OCI-LY7 (cell line): ENCODE results near the gene PRKN. TPM values are rescaled to one million over a fixed set of nuclear protein-coding genes. Genes with fewer than 3 reads are reported as not detected.

Experiments used
- BruUV-seq: library from RNA; stranded (reverse); fragments of 400-500 nt; replicated peaks from 2 replicates; lab custom pipeline; 2021; lab: Mats Ljungman, UMichigan
- CTCF ChIA-PET: fragments of 300-600 bp; sonication (Branson Sonifier 250); formaldehyde crosslinking; loops from one replicate; lab custom pipeline; 2022; ENCODE audit warnings: antibody characterized with exemption; ENCODE audit not compliant: unreplicated experiment; lab: Charles Lee
- POLR2A ChIA-PET: fragments of 300-600 bp; sonication (Branson Sonifier 250); formaldehyde crosslinking; loops from one replicate; lab custom pipeline; 2022; ENCODE audit warnings: antibody characterized with exemption; lab: Charles Lee
- DNase-seq: peaks from one replicate; pipeline ENCODE4 v3.0.0-alpha.2; 2015; ENCODE audit warnings: low spot score
- H2AFZ ChIP-seq: fragments of 200-600 bp; sonication (generic), shearing (Covaris generic); 2 replicates; pipeline ENCODE4 v1.6.1; 2014; ENCODE audit warnings: mild to moderate bottlenecking, antibody characterized with exemption, low read length, moderate library complexity
- H3K27ac ChIP-seq: fragments of 200-600 bp; sonication (generic); 2 replicates; pipeline ENCODE4 v1.5.1; 2014; ENCODE audit warnings: mixed run types, low read depth, mild to moderate bottlenecking, moderate library complexity, low read length, inconsistent platforms; ENCODE audit not compliant: poor library complexity, severe bottlenecking
- H3K36me3 ChIP-seq: fragments of 200-600 bp; sonication (generic); 2 replicates; pipeline ENCODE4 v1.6.1; 2014; ENCODE audit warnings: mild to moderate bottlenecking, antibody characterized with exemption, low read length, moderate library complexity, mixed read lengths; ENCODE audit not compliant: insufficient read depth
- H3K4me1 ChIP-seq: fragments of 200-600 bp; sonication (generic); 2 replicates; pipeline ENCODE4 v1.5.1; 2014; ENCODE audit warnings: mild to moderate bottlenecking, low read length; ENCODE audit not compliant: insufficient read depth, poor library complexity, severe bottlenecking
- H3K4me2 ChIP-seq: fragments of 200-600 bp; sonication (generic); 2 replicates; pipeline ENCODE4 v1.6.1; 2014; ENCODE audit warnings: mild to moderate bottlenecking, low read length
- H3K4me3 ChIP-seq: fragments of 200-600 bp; sonication (generic); 2 replicates; pipeline ENCODE4 v1.5.1; 2014; ENCODE audit warnings: mild to moderate bottlenecking, low read depth, low read length; ENCODE audit not compliant: poor library complexity, severe bottlenecking
- H3K79me2 ChIP-seq: fragments of 200-600 bp; sonication (generic); 2 replicates; pipeline ENCODE4 v1.6.1; 2016; ENCODE audit warnings: low read depth, mild to moderate bottlenecking, low read length, moderate library complexity, mixed read lengths; ENCODE audit not compliant: insufficient read depth
- H3K9me2 ChIP-seq: fragments of 200-600 bp; sonication (generic); 2 replicates; pipeline ENCODE4 v1.6.1; 2016; ENCODE audit warnings: mild to moderate bottlenecking, low read length, mixed read lengths; ENCODE audit not compliant: insufficient read depth
- H3K9me3 ChIP-seq: fragments of 200-600 bp; sonication (generic); 2 replicates; pipeline ENCODE4 v1.6.1; 2014; ENCODE audit warnings: mild to moderate bottlenecking, mixed run types, low read length, mixed read lengths
- H4K20me1 ChIP-seq: fragments of 200-600 bp; sonication (generic); 2 replicates; pipeline ENCODE4 v1.6.1; 2014; ENCODE audit warnings: mild to moderate bottlenecking, antibody characterized with exemption, low read length, moderate library complexity, mixed read lengths; ENCODE audit not compliant: insufficient read depth
- EZH2phosphoT487 ChIP-seq: fragments of 200-600 bp; sonication (generic); IDR thresholded peaks from 2 replicates; pipeline ENCODE4 v1.6.1; 2018; ENCODE audit warnings: low read depth, borderline replicate concordance, mild to moderate bottlenecking, mixed run types, antibody characterized with exemption, low read length, moderate library complexity, mixed read lengths
- intact Hi-C: fragments of 100-400 bp; cut with micrococcal nuclease; formaldehyde crosslinking; loops from one replicate; pipeline ENCODE4 v1.10.0; 2022; ENCODE audit not compliant: unreplicated experiment
- total RNA-seq, 2 experiments: library from RNA; depleted of rRNA in 1 of 2; stranded (reverse); fragments of >200 nt in 1 of 2; shearing (Covaris generic) in 1 of 2; gene quantifications; 2 replicates each; pipeline ENCODE4 v1.2.3, GENCODE V29; 2014 to 2022
- TF ChIP-seq, protein P1 (sequence below): fragments of 200-600 bp; sonication (generic); conservative IDR thresholded peaks from 2 replicates; pipeline ENCODE4 v1.5.1; 2014; ENCODE audit warnings: mild to moderate bottlenecking, antibody characterized with exemption, low read length, moderate library complexity, mixed read lengths

The PRKN gene
- total RNA-seq, 2 experiments from 2014 or later = 1.3 to 2.0 TPM

DNA sequence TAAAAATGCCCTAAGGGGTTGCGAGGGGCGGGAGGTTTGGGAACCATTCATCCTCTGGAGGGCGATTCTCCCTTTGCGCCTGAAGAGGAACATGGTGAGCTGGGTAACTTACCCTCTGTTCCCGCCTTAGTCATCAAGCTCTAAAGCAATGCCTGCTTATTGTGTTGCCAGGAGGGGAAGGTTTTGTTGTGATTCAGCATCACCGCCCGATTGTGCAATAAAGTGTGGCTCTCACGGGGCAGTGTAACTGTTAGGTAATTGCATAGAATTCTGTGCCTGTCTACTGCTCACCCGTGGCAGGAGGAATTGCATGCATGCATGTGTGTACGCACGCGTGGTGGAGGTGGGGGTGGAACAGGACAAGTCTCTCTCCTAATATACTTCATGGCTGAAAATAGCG lies 1358.2 kb downstream of the PRKN start:
- H3K4me3 ChIP-seq = no peak overlapping the region
- no peak overlapping the region for H2AFZ ChIP-seq
- CTCF ChIA-PET = interaction anchor here (0.6 kb wide), 1 partner anchor 67 kb away, joined by 3 read pairs; no protein-coding TSS in a partner anchor
- no peaks in the 10 kb centered on the region for H3K9me2 ChIP-seq
- H3K4me2 ChIP-seq = no peak overlapping the region
- TF ChIP-seq, protein P1, sequence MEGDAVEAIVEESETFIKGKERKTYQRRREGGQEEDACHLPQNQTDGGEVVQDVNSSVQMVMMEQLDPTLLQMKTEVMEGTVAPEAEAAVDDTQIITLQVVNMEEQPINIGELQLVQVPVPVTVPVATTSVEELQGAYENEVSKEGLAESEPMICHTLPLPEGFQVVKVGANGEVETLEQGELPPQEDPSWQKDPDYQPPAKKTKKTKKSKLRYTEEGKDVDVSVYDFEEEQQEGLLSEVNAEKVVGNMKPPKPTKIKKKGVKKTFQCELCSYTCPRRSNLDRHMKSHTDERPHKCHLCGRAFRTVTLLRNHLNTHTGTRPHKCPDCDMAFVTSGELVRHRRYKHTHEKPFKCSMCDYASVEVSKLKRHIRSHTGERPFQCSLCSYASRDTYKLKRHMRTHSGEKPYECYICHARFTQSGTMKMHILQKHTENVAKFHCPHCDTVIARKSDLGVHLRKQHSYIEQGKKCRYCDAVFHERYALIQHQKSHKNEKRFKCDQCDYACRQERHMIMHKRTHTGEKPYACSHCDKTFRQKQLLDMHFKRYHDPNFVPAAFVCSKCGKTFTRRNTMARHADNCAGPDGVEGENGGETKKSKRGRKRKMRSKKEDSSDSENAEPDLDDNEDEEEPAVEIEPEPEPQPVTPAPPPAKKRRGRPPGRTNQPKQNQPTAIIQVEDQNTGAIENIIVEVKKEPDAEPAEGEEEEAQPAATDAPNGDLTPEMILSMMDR = no peak
- no peak for TF ChIP-seq EZH2phosphoT487
- no peak overlapping the region for H3K27ac ChIP-seq
- intact Hi-C loops = no loop called here
- no peaks in the 10 kb centered on the region for H4K20me1 ChIP-seq
- no peaks in the 10 kb centered on the region for H3K4me1 ChIP-seq
- no peaks in the 10 kb centered on the region for H3K9me3 ChIP-seq
- POLR2A ChIA-PET = no interaction called here
- no peak for DNase-seq
- no peaks in the 10 kb centered on the region for H3K79me2 ChIP-seq
- BruUV-seq = no TSS peak
- no peaks in the 10 kb centered on the region for H3K36me3 ChIP-seq

- no peak for TF ChIP-seq EZH2phosphoT487
- TF ChIP-seq, protein P1 = no peak
- no peaks in the 10 kb centered on the region for H4K20me1 ChIP-seq
- no peak for DNase-seq
- ChIA-PET POLR2A (interaction anchor here (0.7 kb wide), 1 partner anchor 400 kb away, joined by 3 read pairs; no protein-coding TSS in a partner anchor), CTCF (interaction anchor here (0.6 kb wide), 1 partner anchor 68 kb away, joined by 3 read pairs; no protein-coding TSS in a partner anchor)
- intact Hi-C loops = no loop called here
- H3K4me1 ChIP-seq = no peaks in the 10 kb centered on the region
- no peak overlapping the region for H3K4me3 ChIP-seq
- no peak overlapping the region for H3K27ac ChIP-seq
- no peaks in the 10 kb centered on the region for H3K79me2 ChIP-seq
- H2AFZ ChIP-seq = no peak overlapping the region
- H3K4me2 ChIP-seq = no peak overlapping the region
- no peaks in the 10 kb centered on the region for H3K36me3 ChIP-seq
- H3K9me3 ChIP-seq = no peaks in the 10 kb centered on the region
- no TSS peak for BruUV-seq
- H3K9me2 ChIP-seq = no peaks in the 10 kb centered on the region
Observed at GRCh38 chr6:161368514-161368913, 1359.1 kb downstream of the PRKN start.

DNA sequence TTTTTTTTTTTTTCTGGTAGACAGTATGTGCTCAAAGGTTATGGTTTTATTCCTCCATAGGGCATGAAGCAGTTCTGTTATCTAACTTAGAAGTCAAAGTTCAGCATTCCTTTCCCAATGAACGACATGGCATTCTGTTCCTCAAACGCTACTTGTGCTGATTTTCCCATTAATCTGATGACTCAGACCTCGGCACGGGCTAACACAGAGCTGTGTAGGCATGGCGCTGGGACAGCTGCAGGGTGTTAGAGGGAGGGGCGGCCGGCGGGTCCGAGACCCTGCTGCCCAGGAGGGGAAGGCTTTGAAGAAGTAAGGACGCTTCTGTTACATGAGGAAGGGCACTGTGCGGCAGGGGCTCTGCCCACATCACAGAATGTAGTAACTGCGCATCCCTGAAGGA lies 1360.1 kb downstream of the PRKN start:
- Histone ChIP-seq H3K4me3 (no peak overlapping the region), H3K4me1 (no peaks in the 10 kb centered on the region), H3K9me3 (no peaks in the 10 kb centered on the region), H3K27ac (no peak overlapping the region), H3K4me2 (no peak overlapping the region), H2AFZ (no peak overlapping the region), H3K79me2 (no peaks in the 10 kb centered on the region), H3K36me3 (no peaks in the 10 kb centered on the region), H3K9me2 (no peaks in the 10 kb centered on the region), H4K20me1 (no peaks in the 10 kb centered on the region)
- no peak for DNase-seq
- TF ChIP-seq EZH2phosphoT487 = no peak
- TF ChIP-seq, protein P1 = no peak
- intact Hi-C loops = no loop called here
- CTCF ChIA-PET = no interaction called here
- POLR2A ChIA-PET = no interaction called here
- no TSS peak for BruUV-seq
